NCI-H2107 treated with DMSO at 0.1 percent for 48 hours (cell line): Measurements from ENCODE around the gene THRB.
"Not testable (repeated sequence)": the region's sequence is repeated elsewhere in the genome, so short reads cannot be mapped to it uniquely, and the experiment has no call there.

Source experiments
- DNase-seq: peaks from one replicate; lab custom pipeline; 2025; ENCODE audit not compliant: unreplicated experiment; lab: John Stamatoyannopoulos, UW

THRB gene

DNA sequence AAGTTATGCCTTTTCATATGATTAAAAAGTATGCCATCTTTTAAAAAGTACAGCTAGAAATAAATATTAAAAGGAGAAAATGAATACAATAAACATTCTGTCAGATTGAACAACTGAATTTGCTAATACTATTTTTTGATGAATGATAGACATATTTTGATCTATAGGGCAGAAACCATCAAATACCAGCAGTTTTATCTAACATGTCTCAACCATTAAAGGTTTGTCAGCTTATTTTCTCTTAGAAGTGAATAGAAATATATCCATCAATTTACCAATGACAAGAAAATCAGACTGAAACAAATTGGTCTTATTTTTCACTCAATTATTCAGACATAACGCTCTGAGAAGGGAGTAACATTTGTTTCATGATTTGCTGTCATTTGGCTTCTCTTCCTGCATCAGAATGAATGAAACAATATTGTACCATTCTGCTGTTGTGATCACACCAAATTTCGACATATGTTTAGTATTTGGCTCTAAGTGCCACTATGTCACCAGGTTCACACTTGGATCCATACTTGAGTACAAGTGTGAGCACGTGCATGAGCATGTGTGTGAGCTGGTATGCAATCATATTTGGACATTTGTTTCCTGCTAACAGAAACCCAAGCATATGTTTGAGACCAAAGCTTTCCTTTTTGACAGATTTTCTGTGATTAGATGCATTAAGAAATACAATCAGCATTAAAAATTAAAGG, 86.5 kb downstream of the THRB start:
- no peak for DNase-seq

DNA sequence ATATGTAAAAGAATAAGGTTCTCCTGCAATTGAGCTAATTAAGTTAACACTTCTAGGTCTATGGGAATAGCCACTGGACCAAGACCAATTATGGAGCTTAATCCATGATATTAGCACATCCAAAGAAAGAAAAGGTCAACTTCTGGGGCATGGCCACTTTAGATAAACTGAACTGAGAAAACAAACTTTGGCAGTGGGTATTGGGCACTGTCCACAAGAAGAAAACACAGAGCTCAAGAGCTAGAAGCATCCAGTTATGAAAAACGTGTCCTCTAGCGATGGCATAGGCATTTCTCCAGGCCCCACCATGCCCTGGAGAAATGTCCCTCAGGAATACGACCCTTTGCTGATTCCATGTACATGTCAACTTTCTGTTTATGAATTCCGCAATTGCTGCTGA, 87.8 kb downstream of the THRB start:
- no peak for DNase-seq

DNA sequence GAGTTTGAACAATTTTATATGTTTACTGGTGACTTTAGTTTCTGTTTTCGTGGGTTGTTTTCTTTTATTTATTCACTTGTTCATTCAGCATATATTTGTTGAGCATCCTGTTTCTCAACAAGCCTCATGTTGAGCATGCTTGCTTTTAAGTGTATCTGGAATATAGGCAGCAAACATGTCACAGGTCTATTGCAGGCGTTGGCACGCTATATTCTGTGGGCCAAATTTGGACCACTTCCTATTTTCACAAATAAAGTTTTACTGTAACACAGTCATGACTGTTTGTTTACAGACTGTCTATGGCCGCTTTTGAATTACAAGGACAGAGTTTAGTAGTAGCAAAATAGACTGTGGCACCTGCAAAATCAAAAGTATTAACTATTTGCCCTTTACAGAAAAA, 89.6 kb downstream of the THRB start:
- no peak for DNase-seq

DNA sequence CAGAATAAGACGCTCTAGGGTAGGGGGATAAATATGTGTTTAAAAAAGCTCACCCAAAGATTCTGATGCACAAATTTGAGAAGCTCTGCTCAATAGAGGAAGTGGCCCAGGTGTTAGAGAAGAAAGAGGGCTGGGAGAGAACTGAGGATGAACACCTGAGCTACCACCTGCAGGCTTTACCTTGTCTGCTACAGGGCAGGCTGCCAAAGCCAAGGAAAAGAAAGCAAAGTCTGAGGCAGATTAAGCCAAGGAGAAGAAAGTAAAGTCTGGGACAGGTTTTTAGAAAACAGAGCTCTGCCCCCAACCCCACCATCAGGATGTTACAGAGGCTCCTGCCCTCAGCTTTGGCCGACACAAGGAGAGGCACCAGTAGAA, 92.9 kb downstream of the THRB start:
- no peak for DNase-seq

DNA sequence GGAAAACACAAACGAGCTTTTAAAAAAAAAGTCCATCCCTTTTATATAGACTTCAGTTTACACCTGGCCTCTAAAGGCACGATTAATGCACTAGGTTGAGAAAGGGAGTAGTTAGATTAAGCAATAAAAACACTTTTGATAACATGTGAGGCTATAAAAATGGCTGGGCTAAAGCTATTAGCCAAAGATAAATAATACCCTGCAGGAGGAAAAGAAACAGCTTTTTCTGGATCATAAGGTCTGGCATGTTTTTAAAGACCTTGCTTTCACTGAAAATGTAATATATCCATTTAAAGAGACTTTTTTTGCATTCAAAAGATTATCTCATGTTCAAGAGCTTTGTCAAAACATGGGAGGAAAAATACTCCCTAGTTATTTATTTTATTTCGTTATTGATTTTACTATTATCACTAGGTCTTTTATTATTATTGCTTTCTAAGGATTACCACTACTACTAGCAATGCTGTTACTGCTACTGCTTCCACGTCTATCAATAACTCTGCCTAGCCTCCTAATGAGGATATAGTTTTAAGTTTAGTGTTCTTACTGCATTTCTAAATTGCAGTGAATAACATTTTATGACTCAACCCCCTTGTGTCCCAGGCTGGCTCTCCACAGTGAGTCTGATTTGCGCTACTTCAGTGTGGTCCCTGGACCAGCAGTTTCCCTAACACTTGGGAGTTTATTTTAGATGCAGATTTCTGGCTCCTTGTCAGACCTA, 93.4 kb downstream of the THRB start:
- peak; percentile 27 for DNase-seq

DNA sequence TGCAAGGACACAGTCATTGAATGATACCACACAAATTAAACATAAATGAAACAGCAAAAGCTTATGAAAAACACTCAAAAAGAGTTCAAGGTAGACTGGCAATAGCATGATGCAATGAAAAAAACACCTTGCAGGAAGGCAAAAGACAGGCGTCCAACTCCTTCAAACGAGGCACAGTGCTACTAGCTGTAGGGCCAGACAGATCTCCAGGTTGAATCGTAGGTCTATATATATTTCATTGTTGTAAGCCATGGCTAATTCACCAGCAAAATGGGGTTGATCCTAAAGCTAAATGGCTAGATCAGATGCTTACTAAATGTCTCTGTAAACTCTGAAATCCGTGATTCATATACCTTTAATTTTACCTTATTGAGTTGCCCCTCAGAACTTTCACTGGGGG, 94.2 kb downstream of the THRB start:
- no peak for DNase-seq

DNA sequence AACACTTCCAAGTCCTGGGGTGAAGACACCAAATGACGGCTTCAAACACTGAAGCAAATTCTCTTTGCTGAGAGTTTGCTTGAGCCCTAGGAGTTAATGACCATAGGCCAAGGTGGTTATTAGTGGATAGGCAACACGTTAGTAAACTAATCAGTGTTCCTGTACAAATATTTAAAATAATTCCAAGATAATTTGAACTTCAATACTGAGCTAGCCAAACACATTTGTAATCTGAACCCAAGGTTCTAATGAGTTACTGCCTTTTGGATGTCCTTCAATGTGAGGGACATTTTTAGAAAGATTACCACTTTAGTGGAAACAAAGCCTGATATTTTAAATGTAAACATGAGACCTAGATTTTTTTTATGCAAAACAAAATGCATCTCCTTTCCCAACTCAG, 94.6 kb downstream of the THRB start:
- DNase-seq: no peak

DNA sequence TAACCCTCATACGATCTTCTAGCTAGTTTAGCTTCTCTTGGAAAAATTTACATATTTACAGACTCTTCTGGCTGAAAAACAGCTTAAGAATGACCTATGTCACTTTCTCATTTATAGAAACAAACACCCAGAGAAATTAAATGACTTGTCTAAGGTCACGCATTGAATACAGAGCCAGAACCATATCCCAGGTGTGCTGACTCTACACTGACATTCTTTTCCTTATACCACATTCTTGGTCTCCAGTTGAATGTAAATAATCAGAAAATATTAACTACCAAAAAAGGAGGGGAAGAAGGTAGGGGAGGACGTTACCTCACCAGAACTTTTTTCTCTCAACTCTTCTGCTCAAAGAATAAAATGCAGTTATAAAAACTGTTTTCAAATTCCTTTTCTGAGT, 95.0 kb downstream of the THRB start:
- DNase-seq: no peak

DNA sequence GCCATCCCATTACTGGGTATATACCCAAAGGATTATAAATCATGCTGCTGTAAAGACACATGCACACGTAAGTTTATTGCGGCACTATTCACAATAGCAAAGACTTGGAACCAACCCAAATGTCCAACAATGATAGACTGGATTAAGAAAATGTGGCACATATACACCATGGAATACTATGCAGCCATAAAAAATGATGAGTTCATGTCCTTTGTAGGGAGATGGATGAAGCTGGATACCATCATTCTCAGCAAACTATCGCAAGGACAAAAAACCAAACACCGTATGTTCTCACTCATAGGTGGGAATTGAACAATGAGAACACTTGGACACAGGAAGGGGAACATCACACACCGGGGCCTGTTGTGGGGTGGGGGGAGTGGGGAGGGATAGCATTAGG, 95.9 kb downstream of the THRB start:
- not testable (repeated sequence) for DNase-seq

DNA sequence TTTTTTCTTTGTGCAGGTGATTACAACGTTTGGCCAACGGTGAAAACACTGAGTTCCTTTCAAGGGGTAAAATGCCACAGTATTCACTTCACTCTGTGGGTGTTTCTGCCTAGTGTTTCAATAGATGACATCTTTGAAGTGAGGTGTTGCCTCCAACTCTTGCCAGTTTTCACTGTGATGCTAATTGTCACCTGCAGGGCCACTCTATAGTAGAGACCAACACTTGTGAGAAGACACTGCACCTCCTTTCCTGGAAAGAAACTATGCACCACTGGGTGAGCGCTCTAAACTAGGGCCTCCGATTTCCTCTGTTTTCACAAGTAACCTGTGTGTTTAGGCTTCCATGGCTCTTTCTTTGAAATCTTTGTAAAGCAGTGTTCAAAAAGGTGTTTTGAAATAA, 98.3 kb downstream of the THRB start:
- no peak for DNase-seq

DNA sequence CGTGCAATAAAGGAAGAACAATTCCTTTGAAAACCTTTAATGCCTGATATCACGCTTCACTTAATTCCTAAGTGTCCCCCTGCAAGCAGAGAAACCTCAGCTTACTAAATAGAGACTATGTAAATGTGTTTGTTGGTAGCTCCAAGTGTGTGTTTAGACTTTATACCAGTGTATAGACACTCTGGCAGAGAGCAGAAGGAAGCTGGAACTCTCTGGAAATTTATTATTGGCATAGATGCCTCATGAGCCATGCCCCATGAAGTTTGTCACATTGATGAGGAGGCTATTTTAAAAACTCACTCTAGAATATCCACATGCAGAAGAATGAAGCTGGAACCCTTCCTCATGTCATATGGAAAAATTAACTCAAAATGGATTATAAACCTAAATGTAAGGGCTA, 99.9 kb downstream of the THRB start:
- DNase-seq: peak; percentile 20

DNA sequence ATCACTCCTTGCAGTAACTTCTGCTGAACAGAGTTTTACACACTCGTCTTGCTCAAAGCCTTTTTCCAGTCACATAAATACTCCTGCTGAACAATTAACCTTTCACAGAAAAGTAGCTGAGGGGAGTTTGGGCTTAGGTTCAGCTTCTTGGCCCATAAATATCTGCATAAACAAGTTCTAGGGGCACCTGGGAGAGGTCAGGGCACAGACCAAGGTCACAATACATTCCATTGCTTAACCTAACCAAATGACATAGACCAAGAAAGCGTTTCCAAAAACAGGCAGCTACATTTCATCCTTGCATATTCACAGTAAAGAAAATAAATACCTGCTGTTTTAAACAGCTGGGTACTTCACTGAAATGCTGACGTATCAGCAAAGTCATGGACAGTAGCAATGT, 101.3 kb downstream of the THRB start:
- no peak for DNase-seq

DNA sequence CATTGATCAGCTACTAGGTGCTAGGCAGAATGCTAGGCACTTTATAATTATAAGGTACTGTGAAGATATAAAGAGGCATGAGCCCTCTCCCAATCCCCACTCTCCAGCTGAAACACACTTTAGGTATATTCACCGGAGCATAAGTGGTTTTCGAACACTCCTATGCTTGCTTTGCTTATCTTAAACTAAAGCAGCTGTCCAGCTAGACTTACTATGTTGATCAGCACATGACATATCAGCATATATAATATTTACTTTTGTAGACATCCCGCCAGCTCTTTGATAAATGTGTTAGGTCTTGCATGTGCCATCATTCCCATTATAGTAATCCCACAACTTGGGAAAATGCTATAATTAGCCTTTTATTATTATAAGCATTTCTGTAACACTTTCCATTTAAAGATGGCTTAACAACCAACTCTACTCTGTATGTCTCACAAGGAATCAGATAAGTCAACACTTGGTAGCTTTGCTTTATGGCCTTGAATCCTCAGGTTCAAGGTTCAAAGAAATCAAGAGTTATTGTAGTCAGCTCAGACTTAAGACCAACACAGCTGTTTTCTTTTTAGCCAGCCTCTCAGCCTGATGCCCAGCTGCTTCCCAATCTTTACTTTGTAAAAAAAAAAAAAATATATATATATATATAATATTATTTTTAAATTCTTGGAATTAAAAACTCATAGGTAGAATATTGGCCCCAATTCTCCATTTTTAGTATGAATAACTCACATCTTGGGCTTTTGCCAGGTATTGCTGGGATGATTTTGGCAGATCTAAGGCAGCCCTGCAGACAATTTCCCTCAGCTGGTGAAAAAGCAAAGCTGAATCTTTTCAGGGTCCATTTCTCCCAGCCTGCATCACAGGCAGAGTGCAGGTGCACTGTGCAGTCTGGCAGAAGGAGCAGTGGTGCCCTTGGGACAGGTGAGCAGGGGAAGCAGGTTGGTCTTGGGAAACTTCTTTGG, 104.2 kb downstream of the THRB start:
- no peak for DNase-seq

DNA sequence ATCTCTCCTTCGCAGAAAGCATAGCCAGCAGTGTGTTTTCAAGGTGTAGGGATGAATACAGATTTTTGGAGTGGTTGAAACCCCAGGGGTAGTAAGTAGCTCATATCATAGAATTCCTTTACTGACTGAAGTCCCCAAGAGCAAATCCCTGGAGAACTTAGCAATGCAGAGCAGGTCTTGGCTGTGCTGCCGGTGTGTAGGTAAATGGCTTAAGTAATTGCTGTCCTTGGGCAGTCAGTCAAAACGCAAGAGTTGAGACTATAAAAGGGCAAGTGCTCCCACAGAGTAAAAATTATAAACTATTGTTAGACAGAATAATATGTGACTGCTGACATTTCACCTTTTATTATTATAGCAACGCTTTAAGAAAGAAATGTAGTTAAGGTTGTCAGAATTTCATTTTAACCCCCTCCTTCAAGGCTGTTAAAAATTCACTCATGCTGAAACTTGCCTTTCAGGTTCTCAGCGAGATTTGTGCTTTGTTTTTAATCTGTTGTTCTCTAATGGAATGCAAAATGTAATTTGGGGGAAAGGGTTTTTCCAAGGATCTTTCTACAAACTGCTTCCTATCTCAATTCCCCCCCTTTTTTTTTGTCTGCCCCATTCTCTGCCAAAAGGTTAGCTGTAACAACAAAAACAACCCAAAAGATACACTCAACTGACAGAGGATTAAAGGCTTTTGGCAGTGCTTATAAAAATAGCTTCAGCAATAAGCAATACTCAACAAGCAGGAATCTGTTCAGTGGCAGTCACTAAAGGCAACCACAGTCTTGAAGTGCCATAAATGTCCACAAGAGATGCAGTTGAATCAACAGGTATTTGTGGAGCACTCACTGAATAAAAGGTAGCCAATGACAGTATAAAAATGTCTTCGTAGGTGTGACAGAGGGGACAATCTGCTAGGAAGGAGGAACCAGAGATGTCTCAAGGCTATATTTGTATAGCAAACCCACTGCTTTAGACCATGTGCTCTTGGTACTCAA, 105.3 kb downstream of the THRB start:
- DNase-seq: no peak

DNA sequence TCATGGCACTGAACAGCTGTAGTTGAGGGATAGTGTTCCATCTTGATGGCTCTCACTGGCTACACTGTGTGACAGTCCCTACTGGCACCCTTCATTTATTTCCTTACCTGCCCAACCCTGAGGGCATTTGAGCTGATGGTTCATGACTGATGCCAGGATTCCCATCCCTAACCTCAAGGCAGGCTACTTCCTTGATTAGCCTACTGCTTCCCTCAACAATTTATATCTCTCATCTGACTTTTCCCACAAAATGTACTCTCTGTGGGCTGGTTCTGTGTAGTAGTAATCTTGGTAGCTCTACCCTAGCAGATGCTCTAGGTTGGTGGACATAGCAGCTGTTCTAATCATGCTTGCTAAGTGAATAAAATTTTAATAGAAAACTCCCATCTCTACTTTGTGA, 106.0 kb downstream of the THRB start:
- DNase-seq: no peak

DNA sequence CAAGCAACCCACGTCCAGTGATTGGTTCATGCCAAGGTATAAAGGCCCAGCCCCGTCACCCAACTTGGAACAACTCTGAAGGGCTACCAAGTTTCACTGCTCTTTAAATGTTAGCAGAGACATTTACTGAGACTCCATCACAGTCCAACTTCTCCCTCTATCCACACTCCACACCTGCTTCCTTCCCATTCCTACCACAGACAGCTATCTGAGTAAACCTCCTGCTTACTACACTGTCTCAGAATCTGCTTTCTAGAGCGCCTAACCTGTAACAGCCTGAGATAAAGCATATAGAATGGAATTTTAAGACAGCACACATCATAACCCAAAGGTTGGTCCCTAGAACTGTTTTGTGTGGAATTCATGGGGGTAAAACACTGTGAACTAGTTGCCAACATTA, 106.5 kb downstream of the THRB start:
- DNase-seq: no peak

DNA sequence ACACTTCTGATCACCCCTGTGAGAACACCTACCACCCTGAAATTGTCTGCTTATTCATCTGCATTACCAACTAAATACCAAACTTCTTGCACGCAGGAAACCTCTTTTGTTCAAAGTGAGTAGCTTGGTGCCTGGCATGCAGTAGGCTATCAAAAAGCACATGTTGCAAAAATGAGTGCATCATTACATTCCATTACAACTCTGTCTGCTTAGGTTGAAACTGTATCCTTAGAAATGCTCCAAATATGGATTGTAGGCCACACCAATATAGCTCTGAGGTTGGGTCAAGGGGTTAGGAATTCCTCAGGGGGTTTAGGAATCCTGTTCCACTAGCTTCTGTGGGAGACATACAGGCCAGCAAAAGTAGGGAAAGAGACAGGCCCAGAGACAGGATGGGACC, 107.2 kb downstream of the THRB start:
- DNase-seq: no peak

DNA sequence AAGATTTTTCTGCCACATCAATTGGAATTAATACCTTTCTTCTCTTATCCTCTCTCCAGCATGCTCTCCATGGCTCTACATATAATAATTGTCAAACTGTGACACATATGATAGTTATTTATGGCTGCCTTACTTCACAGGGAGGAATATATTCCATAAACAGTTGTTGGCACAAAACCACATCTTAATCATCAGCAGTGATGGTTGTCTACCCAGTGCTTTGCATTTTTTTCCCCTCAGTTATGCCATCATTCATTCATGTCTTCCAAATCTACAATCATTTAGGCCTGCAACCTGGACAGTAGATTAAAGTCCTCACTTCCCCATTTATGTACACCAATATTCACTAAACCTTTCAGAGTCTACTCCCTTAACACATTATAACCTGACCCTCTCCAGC, 107.7 kb downstream of the THRB start:
- DNase-seq: no peak

DNA sequence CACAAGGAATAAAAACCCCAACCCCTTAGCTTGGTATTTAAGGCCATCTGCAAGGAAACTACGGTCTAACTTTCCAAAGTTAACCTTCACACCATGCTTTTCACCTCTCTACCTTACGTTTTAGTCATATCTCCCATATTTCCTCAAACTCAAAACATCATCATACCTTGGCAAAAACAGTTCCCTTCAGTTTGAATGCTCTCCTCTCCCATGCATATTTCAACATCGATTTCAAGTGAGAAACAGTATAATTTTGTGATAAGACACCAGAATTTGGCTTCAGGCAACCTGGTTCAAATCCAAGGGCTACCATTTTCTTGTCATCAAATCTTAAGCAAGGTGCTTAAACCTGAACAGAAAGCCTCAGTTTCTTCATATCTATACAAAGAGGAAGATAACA, 108.2 kb downstream of the THRB start:
- no peak for DNase-seq

DNA sequence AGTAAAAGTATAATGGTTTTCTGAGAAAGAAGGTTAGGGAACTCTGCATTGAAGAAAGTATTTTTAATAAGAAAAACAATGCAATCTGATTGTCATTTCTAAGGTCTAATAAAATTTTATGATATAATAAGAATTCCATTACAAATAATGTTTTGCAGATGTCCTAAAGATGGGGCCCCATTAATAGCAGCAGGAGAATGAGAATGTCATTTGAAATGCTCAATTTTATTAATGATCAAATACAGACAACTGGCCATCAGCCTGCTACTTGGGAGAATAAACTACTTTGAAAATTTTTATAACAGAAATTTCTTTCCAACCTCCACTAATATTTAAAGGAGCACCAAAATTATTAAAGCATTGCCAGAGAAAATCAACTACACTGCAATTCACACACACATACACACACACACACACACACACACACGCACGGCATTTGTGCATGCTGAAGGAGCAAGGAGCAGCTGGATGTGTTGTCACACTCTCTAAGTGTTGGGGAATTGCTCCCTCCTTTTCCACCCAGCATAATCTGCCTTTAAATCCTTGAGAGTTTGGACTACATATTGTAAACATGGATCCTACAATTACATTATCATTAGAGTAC, 109.5 kb downstream of the THRB start:
- no peak for DNase-seq
